Mesenchymal stem cell (in vitro differentiated cells and primary cell): ENCODE results near the gene C16orf96.

Experiments used
- DNase-seq: peaks from one replicate; pipeline ENCODE4 v3.0.0-alpha.2; 2013
- H2AFZ ChIP-seq: one replicate; pipeline ENCODE4 v1.6.1; 2013; ENCODE audit warnings: low read depth, mild to moderate bottlenecking, control low read depth, inconsistent platforms, low read length, moderate library complexity
- H2AK5ac ChIP-seq: 2 replicates; pipeline ENCODE4 v1.6.1; 2013; ENCODE audit warnings: low read length, moderate library complexity, mild to moderate bottlenecking, inconsistent platforms; ENCODE audit not compliant: severe bottlenecking
- H2BK120ac ChIP-seq: one replicate; pipeline ENCODE4 v1.6.1; 2013; ENCODE audit warnings: low read depth, mild to moderate bottlenecking, inconsistent platforms, low read length, moderate library complexity
- H2BK12ac ChIP-seq, 2 experiments: one replicate each; pipeline ENCODE4 v1.6.1; 2013; ENCODE audit warnings: inconsistent platforms in 2 of 2, low read length in 2 of 2, mild to moderate bottlenecking in 2 of 2, moderate library complexity in 2 of 2, control low read depth in 1 of 2
- H2BK15ac ChIP-seq: one replicate; pipeline ENCODE4 v1.6.1; 2013; ENCODE audit warnings: mild to moderate bottlenecking, low read depth, inconsistent platforms; ENCODE audit not compliant: poor library complexity, severe bottlenecking
- H2BK5ac ChIP-seq: 2 replicates; pipeline ENCODE4 v1.6.1; 2013; ENCODE audit warnings: low read depth, mild to moderate bottlenecking, low read length, control low read depth, inconsistent platforms; ENCODE audit not compliant: poor library complexity, severe bottlenecking
- H3K14ac ChIP-seq, 2 experiments: one replicate each; pipeline ENCODE4 v1.6.1; 2013; ENCODE audit warnings: inconsistent platforms in 2 of 2, low read length in 2 of 2, control low read depth in 1 of 2, mild to moderate bottlenecking in 1 of 2, moderate library complexity in 1 of 2
- H3K18ac ChIP-seq, 2 experiments: one replicate each; pipeline ENCODE4 v1.6.1; 2013; ENCODE audit warnings: inconsistent platforms in 2 of 2, low read length in 2 of 2, control low read depth in 1 of 2, low read depth in 1 of 2, mild to moderate bottlenecking in 1 of 2
- H3K23ac ChIP-seq, 2 experiments: one replicate each; pipeline ENCODE4 v1.6.1; 2013; ENCODE audit warnings: inconsistent platforms in 2 of 2, low read length in 2 of 2, mild to moderate bottlenecking in 2 of 2, moderate library complexity in 2 of 2, control low read depth in 1 of 2
- H3K27ac ChIP-seq: 2 replicates; pipeline ENCODE4 v1.5.1; 2013; ENCODE audit warnings: mild to moderate bottlenecking, moderate library complexity, low read length, control low read depth, inconsistent platforms; ENCODE audit not compliant: poor library complexity, severe bottlenecking
- H3K27me3 ChIP-seq, 2 experiments: 2 replicates each; pipeline versions ENCODE4 v1.6.1 to v1.7.0; 2013; ENCODE audit warnings: low read length in 2 of 2, mild to moderate bottlenecking in 2 of 2, moderate library complexity in 2 of 2, control low read depth in 1 of 2, inconsistent platforms in 1 of 2; ENCODE audit not compliant: control insufficient read depth in 1 of 2, insufficient read depth in 1 of 2
- H3K36me3 ChIP-seq, 2 experiments: 2 replicates each; pipeline versions ENCODE4 v1.6.1 to v1.7.0; 2013; ENCODE audit warnings: low read length in 2 of 2, control low read depth in 1 of 2, inconsistent platforms in 1 of 2, low read depth in 1 of 2, mild to moderate bottlenecking in 1 of 2; ENCODE audit not compliant: insufficient read depth in 2 of 2, control insufficient read depth in 1 of 2
- H3K4ac ChIP-seq, 2 experiments: one replicate each; pipeline ENCODE4 v1.6.1; 2013; ENCODE audit warnings: inconsistent platforms in 2 of 2, low read length in 2 of 2, mild to moderate bottlenecking in 2 of 2, moderate library complexity in 2 of 2, control low read depth in 1 of 2, low read depth in 1 of 2
- H3K4me1 ChIP-seq: 2 replicates; pipeline ENCODE4 v1.6.1; 2013; ENCODE audit warnings: low read depth, low read length, control low read depth; ENCODE audit not compliant: control insufficient read depth, insufficient read depth
- H3K4me2 ChIP-seq: 2 replicates; pipeline ENCODE4 v1.6.1; 2013; ENCODE audit warnings: low read length, mild to moderate bottlenecking, inconsistent platforms; ENCODE audit not compliant: poor library complexity, severe bottlenecking
- H3K4me3 ChIP-seq, 2 experiments: 2 replicates each; pipeline versions ENCODE4 v1.5.1 to v1.7.0; 2013; ENCODE audit warnings: low read length in 2 of 2, mild to moderate bottlenecking in 2 of 2, control low read depth in 1 of 2, low read depth in 1 of 2; ENCODE audit not compliant: insufficient read depth in 1 of 2
- H3K79me1 ChIP-seq: replicated peaks from 2 replicates; pipeline ENCODE4 v1.6.1; 2013; ENCODE audit warnings: mild to moderate bottlenecking, control low read depth, low read length, inconsistent platforms; ENCODE audit not compliant: poor library complexity, severe bottlenecking
- H3K9ac ChIP-seq: 2 replicates; pipeline ENCODE4 v1.7.0; 2013; ENCODE audit warnings: mild to moderate bottlenecking, low read length, moderate library complexity
- H3K9me3 ChIP-seq: 2 replicates; pipeline ENCODE4 v1.7.0; 2013; ENCODE audit warnings: mild to moderate bottlenecking, low read length; ENCODE audit not compliant: control insufficient read depth
- H4K8ac ChIP-seq: one replicate; pipeline ENCODE4 v1.6.1; 2013; ENCODE audit warnings: inconsistent platforms, mild to moderate bottlenecking, low read length, moderate library complexity
- H4K91ac ChIP-seq: one replicate; pipeline ENCODE4 v1.6.1; 2013; ENCODE audit warnings: mild to moderate bottlenecking, low read length, inconsistent platforms
- WGBS: methylation state at CpG from one replicate; pipeline ENCODE4 v1.1.7; 2013; ENCODE audit warnings: mixed read lengths; 5-methylcytosine and 5-hydroxymethylcytosine counted together

C16orf96 gene

GRCh38 chr16:4515611-4516233 is 40.4 kb upstream of the C16orf96 start:
- 73% methylated on average over 4 of the region's 5 CpGs for WGBS
- H2BK5ac ChIP-seq = no peak overlapping the region
- peaks cover 45% of the 10 kb centered on the region for H3K79me1 ChIP-seq
- no peak overlapping the region for H3K4me2 ChIP-seq
- H2AK5ac ChIP-seq = no peak overlapping the region
- DNase-seq = no peak
- peak overlapping the region; percentile 20 for H3K9ac ChIP-seq
- no peak overlapping the region for H4K8ac ChIP-seq
- H3K4ac ChIP-seq = no peak overlapping the region
- H3K18ac ChIP-seq = no peak overlapping the region
- no peak overlapping the region for H3K4me3 ChIP-seq
- H3K23ac ChIP-seq = no peak overlapping the region
- no peak overlapping the region for H2BK120ac ChIP-seq
- H3K9me3 ChIP-seq = no peaks in the 10 kb centered on the region
- H3K14ac ChIP-seq = no peak overlapping the region
- no peak overlapping the region for H2BK12ac ChIP-seq
- H3K4me1 ChIP-seq = peaks cover 6% of the 10 kb centered on the region
- H2AFZ ChIP-seq = no peak overlapping the region
- no peak overlapping the region for H4K91ac ChIP-seq
- H3K27ac ChIP-seq = no peak overlapping the region
- peaks cover 35 to 44% of the 10 kb centered on the region in 2 experiments for H3K36me3 ChIP-seq
- no peak overlapping the region for H2BK15ac ChIP-seq
- H3K27me3 ChIP-seq = no peaks in the 10 kb centered on the region

GRCh38 chr16:4517812-4518680 is 38.1 kb upstream of the C16orf96 start:
- Histone ChIP-seq H3K9me3 (no peaks in the 10 kb centered on the region), H3K9ac (no peak overlapping the region), H3K4me1 (peaks cover 18% of the 10 kb centered on the region), H3K27me3 (no peaks in the 10 kb centered on the region), H2BK15ac (no peak overlapping the region), H2BK120ac (no peak overlapping the region), H2AK5ac (no peak overlapping the region), H3K36me3 (peaks cover 14 to 33% of the 10 kb centered on the region in 2 experiments), H2BK12ac (no peak overlapping the region), H3K4me2 (no peak overlapping the region), H3K27ac (no peak overlapping the region), H2BK5ac (no peak overlapping the region), H3K4me3 (no peak overlapping the region), H4K8ac (no peak overlapping the region), H2AFZ (no peak overlapping the region), H4K91ac (no peak overlapping the region), H3K4ac (no peak overlapping the region), H3K14ac (no peak overlapping the region), H3K79me1 (peaks cover 41% of the 10 kb centered on the region), H3K23ac (no peak overlapping the region), H3K18ac (no peak overlapping the region)
- WGBS = 61% methylated on average over 12 of the region's 12 CpGs
- DNase-seq = peak; percentile 61

- Histone ChIP-seq H3K4me3 (no peak overlapping the region), H3K27ac (no peak overlapping the region), H3K18ac (no peak overlapping the region), H3K27me3 (no peaks in the 10 kb centered on the region), H3K79me1 (peaks cover 40% of the 10 kb centered on the region), H3K4ac (no peak overlapping the region), H2BK120ac (no peak overlapping the region), H3K36me3 (peaks cover 0 to 29% of the 10 kb centered on the region in 2 experiments), H3K9ac (no peak overlapping the region), H2BK12ac (no peak overlapping the region), H3K4me1 (peaks cover 17% of the 10 kb centered on the region), H3K14ac (no peak overlapping the region), H3K23ac (no peak overlapping the region), H3K9me3 (no peaks in the 10 kb centered on the region), H2AK5ac (no peak overlapping the region), H4K91ac (no peak overlapping the region), H3K4me2 (no peak overlapping the region), H2BK5ac (no peak overlapping the region), H2AFZ (no peak overlapping the region), H2BK15ac (no peak overlapping the region), H4K8ac (no peak overlapping the region)
- WGBS = 87% methylated on average over 15 of the region's 15 CpGs
- DNase-seq = no peak
These were observed 36.7 kb upstream of the C16orf96 start for GRCh38 chr16:4519274-4520058.

- H3K4me1 ChIP-seq = peaks cover 24% of the 10 kb centered on the region
- H3K36me3 ChIP-seq = peaks cover 0 to 33% of the 10 kb centered on the region in 2 experiments
- H3K14ac ChIP-seq = no peak overlapping the region
- no peak overlapping the region for H3K4me2 ChIP-seq
- WGBS = 93% methylated on average over 7 of the region's 7 CpGs
- H2BK12ac ChIP-seq = no peak overlapping the region
- no peak overlapping the region for H3K9ac ChIP-seq
- no peak overlapping the region for H2AFZ ChIP-seq
- H2BK15ac ChIP-seq = no peak overlapping the region
- DNase-seq = no peak
- H3K9me3 ChIP-seq = no peaks in the 10 kb centered on the region
- H3K23ac ChIP-seq = no peak overlapping the region
- H2AK5ac ChIP-seq = no peak overlapping the region
- no peak overlapping the region for H4K8ac ChIP-seq
- no peak overlapping the region for H3K4me3 ChIP-seq
- no peak overlapping the region for H3K18ac ChIP-seq
- no peaks in the 10 kb centered on the region for H3K27me3 ChIP-seq
- H4K91ac ChIP-seq = no peak overlapping the region
- no peak overlapping the region for H3K4ac ChIP-seq
- no peak overlapping the region for H2BK120ac ChIP-seq
- H3K79me1 ChIP-seq = peaks cover 48% of the 10 kb centered on the region
- H3K27ac ChIP-seq = no peak overlapping the region
- no peak overlapping the region for H2BK5ac ChIP-seq
These were observed 35.2 kb upstream of the C16orf96 start for GRCh38 chr16:4520913-4521312.
